Esophagus squamous epithelium (tissue), 4 donors: Measurements from ENCODE around the gene FJX1.

Source experiments
- POLR2A ChIP-seq, 4 donors: fragments of 450-650 bp; IDR thresholded peaks; one replicate each; pipeline ENCODE4 v1.6.1; 2017; ENCODE audit warnings: antibody characterized with exemption in 4 of 4, mild to moderate bottlenecking in 4 of 4, moderate library complexity in 3 of 4
- TF ChIP-seq, protein P1 (sequence below), 6 experiments: fragments of 450-650 bp in 4 of 6; fragments of 200-600 bp in 2 of 6; sonication (generic) in 2 of 6; IDR thresholded peaks; one replicate each; pipeline ENCODE4 v1.5.1; 2016 to 2019; ENCODE audit warnings: antibody characterized with exemption in 6 of 6, mild to moderate bottlenecking in 4 of 6, moderate library complexity in 4 of 6

GRCh38 chr11:35629511-35629910 lies 11.3 kb downstream of the FJX1 start:
- no peak for TF ChIP-seq POLR2A (IDR thresholded peaks at IDR 0.05)
- TF ChIP-seq, protein P1, sequence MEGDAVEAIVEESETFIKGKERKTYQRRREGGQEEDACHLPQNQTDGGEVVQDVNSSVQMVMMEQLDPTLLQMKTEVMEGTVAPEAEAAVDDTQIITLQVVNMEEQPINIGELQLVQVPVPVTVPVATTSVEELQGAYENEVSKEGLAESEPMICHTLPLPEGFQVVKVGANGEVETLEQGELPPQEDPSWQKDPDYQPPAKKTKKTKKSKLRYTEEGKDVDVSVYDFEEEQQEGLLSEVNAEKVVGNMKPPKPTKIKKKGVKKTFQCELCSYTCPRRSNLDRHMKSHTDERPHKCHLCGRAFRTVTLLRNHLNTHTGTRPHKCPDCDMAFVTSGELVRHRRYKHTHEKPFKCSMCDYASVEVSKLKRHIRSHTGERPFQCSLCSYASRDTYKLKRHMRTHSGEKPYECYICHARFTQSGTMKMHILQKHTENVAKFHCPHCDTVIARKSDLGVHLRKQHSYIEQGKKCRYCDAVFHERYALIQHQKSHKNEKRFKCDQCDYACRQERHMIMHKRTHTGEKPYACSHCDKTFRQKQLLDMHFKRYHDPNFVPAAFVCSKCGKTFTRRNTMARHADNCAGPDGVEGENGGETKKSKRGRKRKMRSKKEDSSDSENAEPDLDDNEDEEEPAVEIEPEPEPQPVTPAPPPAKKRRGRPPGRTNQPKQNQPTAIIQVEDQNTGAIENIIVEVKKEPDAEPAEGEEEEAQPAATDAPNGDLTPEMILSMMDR (IDR thresholded peaks at IDR 0.05) = no peak
